Fibroblast of the aortic adventitia (primary cell): ENCODE data around the gene SDHAF2. TPM values are rescaled to one million over a fixed set of nuclear protein-coding genes. Genes with fewer than 3 reads are reported as not detected.

Experiments used
- DNase-seq: peaks from one replicate; pipeline ENCODE4 v3.0.0-alpha.2; 2010; ENCODE audit warnings: low read depth
- H3K4me3 ChIP-seq: 2 replicates; pipeline ENCODE4 v1.5.1; 2011; ENCODE audit warnings: low read depth, mild to moderate bottlenecking, control low read depth, low read length, moderate library complexity
- total RNA-seq: library from RNA; depleted of rRNA; stranded (reverse); fragments of >200 nt; gene quantifications from 2 replicates; pipeline ENCODE4 v1.2.3, GENCODE V29; 2012; ENCODE audit warnings: low replicate concordance
- TF ChIP-seq, protein P1 (sequence below): IDR thresholded peaks from 2 replicates; pipeline ENCODE4 v1.5.1; 2011; ENCODE audit warnings: mild to moderate bottlenecking, low read length, control low read depth, inconsistent platforms; ENCODE audit not compliant: insufficient read depth

Gene SDHAF2
- total RNA-seq, 1 donor = 51.5 TPM

GRCh38 chr11:61411589-61411988, 18.3 kb upstream of the SDHAF2 start:
- TF ChIP-seq, protein P1, sequence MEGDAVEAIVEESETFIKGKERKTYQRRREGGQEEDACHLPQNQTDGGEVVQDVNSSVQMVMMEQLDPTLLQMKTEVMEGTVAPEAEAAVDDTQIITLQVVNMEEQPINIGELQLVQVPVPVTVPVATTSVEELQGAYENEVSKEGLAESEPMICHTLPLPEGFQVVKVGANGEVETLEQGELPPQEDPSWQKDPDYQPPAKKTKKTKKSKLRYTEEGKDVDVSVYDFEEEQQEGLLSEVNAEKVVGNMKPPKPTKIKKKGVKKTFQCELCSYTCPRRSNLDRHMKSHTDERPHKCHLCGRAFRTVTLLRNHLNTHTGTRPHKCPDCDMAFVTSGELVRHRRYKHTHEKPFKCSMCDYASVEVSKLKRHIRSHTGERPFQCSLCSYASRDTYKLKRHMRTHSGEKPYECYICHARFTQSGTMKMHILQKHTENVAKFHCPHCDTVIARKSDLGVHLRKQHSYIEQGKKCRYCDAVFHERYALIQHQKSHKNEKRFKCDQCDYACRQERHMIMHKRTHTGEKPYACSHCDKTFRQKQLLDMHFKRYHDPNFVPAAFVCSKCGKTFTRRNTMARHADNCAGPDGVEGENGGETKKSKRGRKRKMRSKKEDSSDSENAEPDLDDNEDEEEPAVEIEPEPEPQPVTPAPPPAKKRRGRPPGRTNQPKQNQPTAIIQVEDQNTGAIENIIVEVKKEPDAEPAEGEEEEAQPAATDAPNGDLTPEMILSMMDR = no peak
- H3K4me3 ChIP-seq = no peak overlapping the region
- DNase-seq = no peak

GRCh38 chr11:61413496-61413895, 16.4 kb upstream of the SDHAF2 start:
- no peak overlapping the region for H3K4me3 ChIP-seq
- TF ChIP-seq, protein P1 = no peak
- DNase-seq = peak; percentile 80

DNA sequence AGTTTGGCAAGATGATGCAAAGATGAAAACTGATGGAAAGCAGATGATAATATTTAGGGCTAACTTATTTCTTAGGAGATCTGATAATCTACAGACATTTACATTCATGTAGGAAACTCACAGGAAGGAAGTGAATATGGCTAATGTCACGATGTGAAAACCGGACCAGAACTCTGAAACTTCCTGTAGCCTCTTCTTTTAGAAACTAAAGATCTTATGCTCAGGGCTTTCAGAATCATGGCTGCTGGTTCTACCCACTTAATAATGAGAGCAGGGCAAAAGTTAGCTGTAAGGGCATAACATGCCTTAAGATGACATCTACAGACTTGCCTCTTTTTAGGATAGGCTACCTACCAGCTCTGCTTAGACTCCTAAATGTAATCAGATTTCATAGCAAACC, 15.4 kb upstream of the SDHAF2 start:
- TF ChIP-seq, protein P1 = no peak
- H3K4me3 ChIP-seq = no peak overlapping the region
- DNase-seq = no peak

DNA sequence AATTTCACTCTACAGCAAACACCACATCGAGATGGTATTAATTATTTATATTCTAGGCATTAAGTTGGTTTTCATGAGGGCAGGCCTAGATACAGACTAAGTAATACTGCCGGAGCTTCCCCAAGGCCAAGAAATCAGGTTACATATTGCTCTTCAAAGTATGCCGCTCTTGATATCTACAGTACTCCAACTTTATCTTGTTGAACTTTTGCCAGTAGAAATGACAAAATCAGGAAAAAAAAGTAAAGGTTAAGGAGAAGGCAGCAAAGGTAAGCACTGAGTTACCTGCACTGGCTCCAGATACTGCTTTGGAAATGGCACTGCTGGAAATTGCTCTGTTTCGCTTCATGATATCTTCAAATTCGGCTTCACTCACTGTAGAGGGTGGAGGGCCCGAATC, 14.5 kb upstream of the SDHAF2 start:
- no peak for DNase-seq
- TF ChIP-seq, protein P1 = no peak
- H3K4me3 ChIP-seq = no peak overlapping the region

DNA sequence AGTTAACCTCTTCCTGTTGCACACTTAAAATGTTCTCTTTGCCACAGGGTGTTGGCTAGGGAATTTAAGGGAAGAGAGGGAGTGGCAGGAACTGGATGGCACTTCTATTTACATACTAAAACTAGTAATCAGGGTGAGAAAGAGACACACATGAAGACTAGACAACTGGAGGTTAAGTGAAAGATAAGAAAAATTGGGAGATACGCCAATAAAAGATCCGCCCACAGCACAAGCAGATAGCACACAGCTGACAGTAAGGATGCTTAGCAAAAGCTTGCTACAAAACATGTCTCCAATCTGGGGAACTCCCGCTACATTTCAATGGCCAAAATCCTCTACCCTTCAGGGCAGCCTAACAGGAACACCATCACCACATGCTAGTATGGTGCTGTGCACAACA, 13.0 kb upstream of the SDHAF2 start:
- TF ChIP-seq, protein P1 = no peak
- DNase-seq = no peak
- H3K4me3 ChIP-seq = no peak overlapping the region

GRCh38 chr11:61417670-61418069, 12.3 kb upstream of the SDHAF2 start:
- H3K4me3 ChIP-seq = no peak overlapping the region
- TF ChIP-seq, protein P1 = no peak
- DNase-seq = peak; percentile 28

GRCh38 chr11:61418136-61418535, 11.8 kb upstream of the SDHAF2 start:
- H3K4me3 ChIP-seq = no peak overlapping the region
- no peak for DNase-seq
- TF ChIP-seq, protein P1 = no peak
